Hepatic stellate cell (primary cell): ENCODE measurements around the gene TDG.
"Not testable (repeated sequence)": the region's sequence is repeated elsewhere in the genome, so short reads cannot be mapped to it uniquely, and the experiment has no call there.

Source experiments
- DNase-seq: peaks from one replicate; pipeline ENCODE4 v3.0.0; 2011; ENCODE audit warnings: low spot score

Gene TDG

DNA sequence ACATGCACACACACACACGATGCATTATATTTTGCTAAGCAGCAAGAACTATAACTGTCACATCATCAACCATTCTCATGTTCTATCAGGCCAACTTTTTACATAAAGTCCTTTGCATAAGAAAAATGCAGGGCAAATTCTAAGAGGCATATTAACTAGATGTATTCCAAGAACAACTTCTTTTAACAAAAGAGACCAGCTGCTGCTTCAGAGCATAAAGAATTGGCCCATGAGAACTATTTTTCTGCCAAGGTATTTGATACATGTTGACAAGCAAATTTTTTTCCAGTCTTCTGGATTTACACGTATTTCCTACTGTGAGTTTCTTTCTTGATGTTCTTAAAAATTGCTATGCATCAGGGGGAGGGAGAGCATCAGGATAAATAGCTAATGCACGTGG is 57.1 kb downstream of the TDG start:
- no peak for DNase-seq

DNA sequence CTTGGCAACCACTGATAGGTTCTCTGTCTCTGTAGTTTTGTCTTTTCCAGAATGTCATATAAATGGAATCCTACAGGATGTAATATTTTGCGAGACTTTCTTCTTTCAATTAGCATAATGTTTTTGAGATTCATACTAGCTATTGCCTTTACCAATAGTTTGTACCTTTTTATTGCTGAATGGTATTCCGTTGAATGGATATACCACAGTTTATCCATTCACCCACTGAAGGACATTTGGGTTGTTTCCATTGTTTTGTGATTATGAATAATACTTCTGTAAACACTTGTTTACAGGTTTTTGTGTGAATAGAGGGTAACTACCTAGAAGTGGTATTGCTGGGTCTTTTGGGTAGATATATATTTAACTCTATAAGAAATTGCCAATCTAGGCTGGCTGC is 58.0 kb downstream of the TDG start:
- DNase-seq, result no peak

DNA sequence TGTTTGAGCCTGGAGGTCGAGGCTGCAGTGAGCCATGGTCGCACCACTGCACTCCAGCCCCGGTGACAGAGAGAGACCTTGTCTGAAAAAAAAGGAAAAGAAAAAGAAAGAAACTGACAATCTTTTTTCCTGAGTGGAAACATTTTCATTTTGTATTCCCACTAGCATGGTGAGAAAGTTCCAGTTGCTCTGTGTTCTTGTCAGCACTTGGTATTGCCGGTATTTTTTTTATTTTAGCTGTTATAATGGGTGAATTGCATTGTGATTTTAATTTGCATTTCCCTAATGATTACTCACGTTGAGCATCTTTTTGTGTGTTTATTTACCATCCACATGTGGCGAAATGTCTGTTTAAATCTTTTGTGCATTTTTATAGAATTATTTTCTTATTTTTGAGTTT is 58.7 kb downstream of the TDG start:
- no peak for DNase-seq

DNA sequence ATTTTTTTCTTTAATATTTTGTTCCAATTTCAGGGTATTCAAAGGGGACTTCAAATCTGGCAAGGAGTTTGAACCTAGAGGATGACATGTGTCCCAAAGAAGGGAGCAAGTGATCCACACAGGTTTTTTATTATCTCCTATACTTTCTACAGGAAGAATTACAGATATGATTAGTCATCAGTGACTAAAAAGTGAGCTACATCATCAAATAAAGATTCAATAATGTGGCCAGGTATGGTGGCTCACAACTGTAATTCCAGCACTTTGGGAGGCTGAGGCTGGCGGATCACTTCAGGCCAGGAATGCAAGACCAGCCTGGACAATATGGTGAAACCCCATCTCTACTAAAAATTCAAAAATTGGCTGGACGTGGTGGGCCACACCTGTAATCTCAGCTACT is 60.1 kb downstream of the TDG start:
- no peak for DNase-seq

DNA sequence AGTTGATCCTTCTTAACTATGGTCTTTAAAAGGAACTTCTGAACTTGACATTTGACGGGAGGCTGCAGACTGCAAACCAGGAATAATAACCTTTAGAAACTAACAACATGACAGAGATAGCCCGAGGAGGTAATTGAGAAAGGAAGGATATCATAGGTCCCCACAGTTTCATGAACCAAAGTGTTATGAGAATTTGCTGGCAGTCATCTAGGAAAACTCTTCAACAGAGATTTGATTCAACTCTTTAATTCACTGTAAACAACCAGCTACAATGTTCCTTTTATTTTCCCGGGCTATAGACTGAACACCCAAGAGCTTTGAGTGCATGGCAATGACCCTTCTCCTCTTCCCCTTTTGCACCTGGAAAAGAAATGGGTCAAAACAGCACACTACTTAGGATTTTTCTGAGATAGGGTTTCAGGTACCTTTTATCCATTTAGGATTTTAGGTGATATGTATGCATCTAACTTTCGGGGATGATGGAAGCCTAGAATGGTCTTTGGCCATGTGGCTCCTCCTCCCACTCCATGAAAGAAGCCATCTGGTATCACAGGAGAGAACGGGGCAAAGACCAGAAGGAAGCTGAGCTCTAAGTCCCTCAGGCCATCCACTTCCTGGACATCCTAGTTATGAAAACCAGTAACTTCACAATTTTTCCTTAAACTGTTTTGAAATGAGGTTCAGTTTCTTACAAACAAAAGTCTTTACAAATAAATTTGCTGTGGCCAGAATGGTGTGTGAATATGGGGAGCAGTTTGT is 61.3 kb downstream of the TDG start:
- no peak for DNase-seq

DNA sequence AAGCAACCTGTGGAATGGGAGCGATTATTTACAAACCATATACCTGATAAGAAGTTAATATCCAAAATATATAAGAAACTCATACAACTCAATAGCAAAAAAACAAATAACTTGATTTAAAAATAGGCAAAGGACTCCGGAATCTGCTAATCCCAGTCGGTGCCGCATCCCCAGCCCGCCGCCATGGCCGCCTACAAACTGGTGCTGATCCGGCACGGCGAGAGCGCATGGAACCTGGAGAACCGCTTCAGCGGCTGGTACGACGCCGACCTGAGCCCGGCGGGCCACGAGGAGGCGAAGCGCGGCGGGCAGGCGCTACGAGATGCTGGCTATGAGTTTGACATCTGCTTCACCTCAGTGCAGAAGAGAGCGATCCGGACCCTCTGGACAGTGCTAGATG is 64.9 kb downstream of the TDG start:
- not testable (repeated sequence) for DNase-seq

DNA sequence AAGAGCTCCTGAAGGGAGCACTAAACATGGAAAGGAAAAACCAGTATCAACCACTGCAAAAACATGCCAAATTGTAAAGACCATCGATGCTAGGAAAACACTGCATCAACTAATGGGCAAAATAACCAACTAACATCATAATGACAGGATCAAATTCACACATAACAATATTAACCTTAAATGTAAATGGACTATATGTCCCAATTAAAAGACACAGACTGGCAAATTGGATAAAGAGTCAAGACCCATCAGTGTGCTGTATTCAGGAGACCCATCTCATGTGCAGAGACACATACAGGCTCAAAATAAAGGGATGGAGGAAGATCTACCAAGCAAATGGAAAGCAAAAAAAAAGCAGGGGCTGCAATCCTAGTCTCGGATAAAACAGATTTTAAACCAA is 70.5 kb downstream of the TDG start:
- DNase-seq, result not testable (repeated sequence)
